Transverse colon (tissue), 4 donors: ENCODE measurements around the gene KIF1A. TPM values are rescaled to one million over a fixed set of nuclear protein-coding genes. Genes with fewer than 3 reads are reported as not detected.

Experiments used
- DNase-seq: peaks from one replicate; pipeline ENCODE4 v3.0.0-alpha.2; 2019
- H3K27ac ChIP-seq, 4 donors: fragments of 200-600 bp; sonication (generic); 2 replicates each; pipeline ENCODE4 v1.5.1; 2016 to 2018; ENCODE audit warnings: inconsistent platforms in 4 of 4
- H3K27me3 ChIP-seq: fragments of 200-600 bp; sonication (generic); 2 replicates; pipeline ENCODE4 v1.5.1; 2017; ENCODE audit warnings: inconsistent platforms
- H3K36me3 ChIP-seq, 4 donors: fragments of 200-600 bp; sonication (generic); 2 replicates each; pipeline ENCODE4 v1.5.1; 2017 to 2019; ENCODE audit warnings: inconsistent platforms in 4 of 4
- H3K4me1 ChIP-seq, 4 donors: fragments of 200-600 bp; sonication (generic); 2 replicates each; pipeline ENCODE4 v1.5.1; 2017 to 2020; ENCODE audit warnings: inconsistent platforms in 4 of 4
- H3K4me3 ChIP-seq, 4 donors: fragments of 200-600 bp; sonication (generic); 1 replicate in 1 of 4; 2 replicates in 3 of 4; pipeline versions ENCODE4 v1.5.1 to v1.6.1; 2017 to 2019; ENCODE audit warnings: inconsistent platforms in 4 of 4
- H3K9me3 ChIP-seq, 2 donors: fragments of 200-600 bp; sonication (generic); 2 replicates each; pipeline ENCODE4 v1.5.1; 2017 to 2019; ENCODE audit warnings: inconsistent platforms in 2 of 2
- CTCF ChIP-seq, 5 experiments: fragments of 200-600 bp in 3 of 5; fragments of 450-650 bp in 2 of 5; sonication (generic) in 3 of 5; IDR thresholded peaks; 1 replicate in 2 of 5; 2 replicates in 3 of 5; pipeline ENCODE4 v1.5.1; 2016 to 2017; ENCODE audit warnings: antibody characterized with exemption in 5 of 5, inconsistent platforms in 3 of 5, mild to moderate bottlenecking in 2 of 5, moderate library complexity in 1 of 5
- EP300 ChIP-seq: sonication (generic); formaldehyde crosslinking; IDR thresholded peaks from one replicate; pipeline ENCODE4 v1.6.1; 2017; ENCODE audit warnings: antibody characterized with exemption, low read depth
- POLR2A ChIP-seq: fragments of 450-650 bp; IDR thresholded peaks from one replicate; pipeline ENCODE4 v1.6.1; 2016; ENCODE audit warnings: antibody characterized with exemption, mild to moderate bottlenecking, moderate library complexity
- POLR2AphosphoS5 ChIP-seq, 3 donors: sonication (generic); formaldehyde crosslinking; IDR thresholded peaks; one replicate each; pipeline ENCODE4 v1.6.1; 2016; ENCODE audit warnings: antibody characterized with exemption in 3 of 3
- WGBS, 2 donors: methylation state at CpG; one replicate each; pipeline ENCODE4 v1.1.5; 2018; ENCODE audit warnings: low coverage in 1 of 2; 5-methylcytosine and 5-hydroxymethylcytosine counted together
- in situ Hi-C, 4 donors: fragments of 200-750 bp; cut with MboI; loops; one replicate each; pipeline versions ENCODE4 v1.15.0 to v1.15.1; 2017; ENCODE audit warnings: low sequenced_read_pairs in 3 of 4, low pct_ligation_motif_present in 1 of 4, low pct_unique_long_range_greater_than_20kb in 1 of 4
- intact Hi-C: fragments of 100-400 bp; cut with DNase I; formaldehyde crosslinking; loops from one replicate; pipeline ENCODE4 v1.15.1; 2023; ENCODE audit warnings: low total_unique reads
- total RNA-seq, 4 donors: library from RNA; depleted of rRNA; stranded (reverse); fragments of >200 nt; gene quantifications; one replicate each; pipeline ENCODE4 v1.1.0, GENCODE V29; 2016

The KIF1A gene
- total RNA-seq, 4 donors from 2014 or later = 0.40 to 3.4 (median 2.9) TPM

- H3K36me3 ChIP-seq = no peaks in the 10 kb centered on the region
- no peaks in the 10 kb centered on the region for H3K4me1 ChIP-seq
- intact Hi-C loops (no loop called here), in situ Hi-C loops (no loop called here)
- no peak overlapping the region for H3K4me3 ChIP-seq
- no peaks in the 10 kb centered on the region for H3K9me3 ChIP-seq
- H3K27me3 ChIP-seq = peaks cover 15% of the 10 kb centered on the region
- WGBS, 2 donors = 87 to 88% methylated on average over 3 to 20 of the region's 25 CpGs
- no peak for TF ChIP-seq POLR2AphosphoS5 (IDR thresholded peaks at IDR 0.05)
- no peak for TF ChIP-seq POLR2A
- no peak for TF ChIP-seq EP300
- no peak for TF ChIP-seq CTCF (IDR thresholded peaks at IDR 0.05)
- H3K27ac ChIP-seq = no peak overlapping the region
- DNase-seq = no peak
These were observed 35.2 kb downstream of the KIF1A start for GRCh38 chr2:240784629-240785423.

- H3K4me1 ChIP-seq = no peaks in the 10 kb centered on the region
- no peak overlapping the region for H3K4me3 ChIP-seq
- WGBS, 2 donors = 89% methylated on average over 29 of the region's 36 CpGs; no CpG with 5 or more reads in 1 of the 2 donors
- no peaks in the 10 kb centered on the region for H3K36me3 ChIP-seq
- in situ Hi-C loops (no loop called here), intact Hi-C loops (no loop called here)
- no peaks in the 10 kb centered on the region for H3K9me3 ChIP-seq
- TF ChIP-seq POLR2AphosphoS5 (IDR thresholded peaks at IDR 0.05) (no peak), POLR2A (no peak), CTCF (IDR thresholded peaks at IDR 0.05) (no peak), EP300 (no peak)
- no peak overlapping the region for H3K27ac ChIP-seq
- peaks cover 15% of the 10 kb centered on the region for H3K27me3 ChIP-seq
- DNase-seq = no peak
These were observed 36.0 kb downstream of the KIF1A start for GRCh38 chr2:240783819-240784621.

- TF ChIP-seq POLR2A (no peak), CTCF (IDR thresholded peaks at IDR 0.05) (no peak), POLR2AphosphoS5 (IDR thresholded peaks at IDR 0.05) (no peak), EP300 (no peak)
- in situ Hi-C loops (no loop called here), intact Hi-C loops (no loop called here)
- H3K27ac ChIP-seq = no peak overlapping the region
- no peak overlapping the region for H3K4me3 ChIP-seq
- no peaks in the 10 kb centered on the region for H3K4me1 ChIP-seq
- H3K36me3 ChIP-seq = no peaks in the 10 kb centered on the region
- H3K27me3 ChIP-seq = peaks cover 15% of the 10 kb centered on the region
- DNase-seq = no peak
- H3K9me3 ChIP-seq = no peaks in the 10 kb centered on the region
- WGBS, 2 donors = 87% methylated on average over 31 of the region's 32 CpGs; no CpG with 5 or more reads in 1 of the 2 donors
These were observed 36.9 kb downstream of the KIF1A start for GRCh38 chr2:240782886-240783818.
